ENCODE data around the gene CR1.
A peak's percentile ranks its signal among the peaks of the same experiment; 100 is the strongest.

DNA sequence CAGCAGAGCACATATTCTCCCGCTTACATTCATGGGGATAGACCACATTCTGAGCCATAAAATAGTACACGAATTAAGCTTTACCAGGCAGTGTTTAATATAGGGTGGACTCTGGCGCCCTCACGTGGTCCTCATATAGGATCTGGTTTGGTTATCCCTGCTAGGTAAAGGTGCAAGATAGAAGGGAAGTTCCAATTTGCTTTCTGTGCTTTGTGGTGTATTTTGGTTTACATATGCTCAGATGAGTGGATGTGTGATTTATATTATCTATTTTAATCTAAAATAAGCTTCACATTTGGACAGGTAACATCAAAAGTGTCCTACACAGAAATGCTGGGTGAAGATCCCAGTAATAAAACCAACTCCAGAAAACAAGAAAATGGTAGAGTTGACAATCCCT, 3.6 kb downstream of the CR1 start:
- no peak for TF ChIP-seq POLR2AphosphoS5 (IDR thresholded peaks at IDR 0.05)
- TF ChIP-seq EP300 (IDR thresholded peaks at IDR 0.05; ENCODE audit: low read depth), result no peak
- TF ChIP-seq, protein P1, sequence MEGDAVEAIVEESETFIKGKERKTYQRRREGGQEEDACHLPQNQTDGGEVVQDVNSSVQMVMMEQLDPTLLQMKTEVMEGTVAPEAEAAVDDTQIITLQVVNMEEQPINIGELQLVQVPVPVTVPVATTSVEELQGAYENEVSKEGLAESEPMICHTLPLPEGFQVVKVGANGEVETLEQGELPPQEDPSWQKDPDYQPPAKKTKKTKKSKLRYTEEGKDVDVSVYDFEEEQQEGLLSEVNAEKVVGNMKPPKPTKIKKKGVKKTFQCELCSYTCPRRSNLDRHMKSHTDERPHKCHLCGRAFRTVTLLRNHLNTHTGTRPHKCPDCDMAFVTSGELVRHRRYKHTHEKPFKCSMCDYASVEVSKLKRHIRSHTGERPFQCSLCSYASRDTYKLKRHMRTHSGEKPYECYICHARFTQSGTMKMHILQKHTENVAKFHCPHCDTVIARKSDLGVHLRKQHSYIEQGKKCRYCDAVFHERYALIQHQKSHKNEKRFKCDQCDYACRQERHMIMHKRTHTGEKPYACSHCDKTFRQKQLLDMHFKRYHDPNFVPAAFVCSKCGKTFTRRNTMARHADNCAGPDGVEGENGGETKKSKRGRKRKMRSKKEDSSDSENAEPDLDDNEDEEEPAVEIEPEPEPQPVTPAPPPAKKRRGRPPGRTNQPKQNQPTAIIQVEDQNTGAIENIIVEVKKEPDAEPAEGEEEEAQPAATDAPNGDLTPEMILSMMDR (IDR thresholded peaks at IDR 0.05), result peak; percentile 60 to 68 (median 63)

Measured in transverse colon (tissue), 4 donors.